IMR-90 (cell line): ENCODE measurements around the gene FXR2.

Experiments used
- CEBPB ChIP-seq: IDR thresholded peaks from 2 replicates; pipeline ENCODE4 v1.6.1; 2012; ENCODE audit warnings: low read depth, low read length, improper control_type of control experiment
- CHD1 ChIP-seq: IDR thresholded peaks from 2 replicates; pipeline ENCODE4 v1.6.1; 2012; ENCODE audit warnings: low read depth, low read length, improper control_type of control experiment
- FOS ChIP-seq: fragments of 150-350 bp; IDR thresholded peaks from 2 replicates; pipeline ENCODE4 v1.6.1; 2016; ENCODE audit warnings: low read depth, low read length
- MAZ ChIP-seq: IDR thresholded peaks from 2 replicates; pipeline ENCODE4 v1.6.1; 2012; ENCODE audit warnings: low read depth, mild to moderate bottlenecking, low read length, improper control_type of control experiment, moderate library complexity, borderline replicate concordance
- MXI1 ChIP-seq: IDR thresholded peaks from 2 replicates; pipeline ENCODE4 v1.6.1; 2012; ENCODE audit warnings: low read depth, mild to moderate bottlenecking, low read length, moderate library complexity, borderline replicate concordance
- POLR2A ChIP-seq: IDR thresholded peaks from 2 replicates; pipeline ENCODE4 v1.6.1; 2012; ENCODE audit warnings: mild to moderate bottlenecking, low read depth, low read length
- RFX5 ChIP-seq: IDR thresholded peaks from 2 replicates; pipeline ENCODE4 v1.8.0; 2012; ENCODE audit warnings: low read depth, mild to moderate bottlenecking, low read length, moderate library complexity
- SMC3 ChIP-seq: fragments of 150-350 bp; IDR thresholded peaks from 2 replicates; pipeline ENCODE4 v1.6.1; 2016; ENCODE audit warnings: low read depth, mild to moderate bottlenecking, antibody characterized with exemption, low read length, moderate library complexity
- TF ChIP-seq, protein P1 (sequence below): conservative IDR thresholded peaks from 2 replicates; pipeline ENCODE4 v1.5.1; 2012; ENCODE audit warnings: mild to moderate bottlenecking, low read depth, low read length, improper control_type of control experiment
- TF ChIP-seq, protein P2 (sequence below): fragments of 150-350 bp; IDR thresholded peaks from 2 replicates; pipeline ENCODE4 v1.6.1; 2017; ENCODE audit warnings: mild to moderate bottlenecking, antibody characterized with exemption, low read length, low read depth
- TF ChIP-seq, protein P3 (sequence below): fragments of 150-350 bp; IDR thresholded peaks from 2 replicates; pipeline ENCODE4 v1.6.1; 2016; ENCODE audit warnings: low read depth, mild to moderate bottlenecking, low read length, moderate library complexity, borderline replicate concordance

DNA sequence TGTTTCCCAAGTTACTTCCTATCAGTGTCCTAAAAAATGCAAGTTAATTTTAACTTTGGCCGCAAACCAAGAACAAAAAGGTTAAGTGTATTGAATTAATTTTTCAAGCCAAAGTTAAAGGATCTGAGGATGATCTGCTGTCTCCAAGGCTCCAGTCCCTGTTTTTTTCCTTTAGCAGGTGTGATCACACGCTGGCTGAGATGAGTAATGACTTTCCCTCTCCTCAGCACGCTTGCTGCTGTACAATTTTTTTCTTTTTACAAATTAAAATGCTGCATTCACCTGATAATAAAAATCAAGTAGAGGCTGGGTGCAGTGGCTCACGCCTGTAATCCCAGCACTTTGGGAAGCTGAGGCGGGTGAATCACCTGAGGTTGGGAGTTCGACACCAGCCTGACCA, 69.8 kb downstream of the FXR2 start:
- TF ChIP-seq CHD1 (no peak), SMC3 (no peak), POLR2A (no peak), CEBPB (no peak), RFX5 (no peak), MXI1 (no peak), FOS (no peak), MAZ (no peak)
- TF ChIP-seq, protein P1, sequence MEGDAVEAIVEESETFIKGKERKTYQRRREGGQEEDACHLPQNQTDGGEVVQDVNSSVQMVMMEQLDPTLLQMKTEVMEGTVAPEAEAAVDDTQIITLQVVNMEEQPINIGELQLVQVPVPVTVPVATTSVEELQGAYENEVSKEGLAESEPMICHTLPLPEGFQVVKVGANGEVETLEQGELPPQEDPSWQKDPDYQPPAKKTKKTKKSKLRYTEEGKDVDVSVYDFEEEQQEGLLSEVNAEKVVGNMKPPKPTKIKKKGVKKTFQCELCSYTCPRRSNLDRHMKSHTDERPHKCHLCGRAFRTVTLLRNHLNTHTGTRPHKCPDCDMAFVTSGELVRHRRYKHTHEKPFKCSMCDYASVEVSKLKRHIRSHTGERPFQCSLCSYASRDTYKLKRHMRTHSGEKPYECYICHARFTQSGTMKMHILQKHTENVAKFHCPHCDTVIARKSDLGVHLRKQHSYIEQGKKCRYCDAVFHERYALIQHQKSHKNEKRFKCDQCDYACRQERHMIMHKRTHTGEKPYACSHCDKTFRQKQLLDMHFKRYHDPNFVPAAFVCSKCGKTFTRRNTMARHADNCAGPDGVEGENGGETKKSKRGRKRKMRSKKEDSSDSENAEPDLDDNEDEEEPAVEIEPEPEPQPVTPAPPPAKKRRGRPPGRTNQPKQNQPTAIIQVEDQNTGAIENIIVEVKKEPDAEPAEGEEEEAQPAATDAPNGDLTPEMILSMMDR: no peak
- TF ChIP-seq, protein P2, sequence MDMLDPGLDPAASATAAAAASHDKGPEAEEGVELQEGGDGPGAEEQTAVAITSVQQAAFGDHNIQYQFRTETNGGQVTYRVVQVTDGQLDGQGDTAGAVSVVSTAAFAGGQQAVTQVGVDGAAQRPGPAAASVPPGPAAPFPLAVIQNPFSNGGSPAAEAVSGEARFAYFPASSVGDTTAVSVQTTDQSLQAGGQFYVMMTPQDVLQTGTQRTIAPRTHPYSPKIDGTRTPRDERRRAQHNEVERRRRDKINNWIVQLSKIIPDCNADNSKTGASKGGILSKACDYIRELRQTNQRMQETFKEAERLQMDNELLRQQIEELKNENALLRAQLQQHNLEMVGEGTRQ: no peak
- TF ChIP-seq, protein P3, sequence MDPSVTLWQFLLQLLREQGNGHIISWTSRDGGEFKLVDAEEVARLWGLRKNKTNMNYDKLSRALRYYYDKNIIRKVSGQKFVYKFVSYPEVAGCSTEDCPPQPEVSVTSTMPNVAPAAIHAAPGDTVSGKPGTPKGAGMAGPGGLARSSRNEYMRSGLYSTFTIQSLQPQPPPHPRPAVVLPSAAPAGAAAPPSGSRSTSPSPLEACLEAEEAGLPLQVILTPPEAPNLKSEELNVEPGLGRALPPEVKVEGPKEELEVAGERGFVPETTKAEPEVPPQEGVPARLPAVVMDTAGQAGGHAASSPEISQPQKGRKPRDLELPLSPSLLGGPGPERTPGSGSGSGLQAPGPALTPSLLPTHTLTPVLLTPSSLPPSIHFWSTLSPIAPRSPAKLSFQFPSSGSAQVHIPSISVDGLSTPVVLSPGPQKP: no peak
